Heart right ventricle (tissue), 16 donors: Measurements from ENCODE around the gene TENT5C. TPM values are rescaled to one million over a fixed set of nuclear protein-coding genes. Genes with fewer than 3 reads are reported as not detected.

ENCODE experiments used
- ATAC-seq, 8 donors: fragments of 200-7000 bp; cut with Tn5 transposase; one replicate each; pipeline ENCODE4 v1.9.1; 2020; ENCODE audit warnings: mild to moderate bottlenecking in 8 of 8, moderate library complexity in 8 of 8, moderate number of reproducible peaks in 1 of 8
- DNase-seq, 2 donors: peaks; one replicate each; pipeline ENCODE4 v3.0.0-alpha.2; 2020
- H3K27ac ChIP-seq, 10 donors: fragments of 200-600 bp; sonication (generic) in 2 of 10; one replicate each; pipeline versions ENCODE4 v1.5.0 to v1.8.0; 2020 to 2022; ENCODE audit warnings: mild to moderate bottlenecking in 3 of 10
- H3K27me3 ChIP-seq, 7 donors: fragments of 200-600 bp; one replicate each; pipeline ENCODE4 v1.8.0; 2021 to 2022; ENCODE audit warnings: mild to moderate bottlenecking in 2 of 7
- H3K36me3 ChIP-seq, 9 donors: fragments of 200-600 bp; sonication (generic) in 1 of 9; one replicate each; pipeline versions ENCODE4 v1.5.0 to v1.8.0; 2020 to 2022; ENCODE audit warnings: mild to moderate bottlenecking in 2 of 9
- H3K4me1 ChIP-seq, 9 donors: fragments of 200-600 bp; sonication (generic) in 1 of 9; one replicate each; pipeline versions ENCODE4 v1.5.0 to v1.8.0; 2020 to 2022; ENCODE audit warnings: mild to moderate bottlenecking in 4 of 9
- H3K4me3 ChIP-seq, 10 donors: fragments of 200-600 bp; sonication (generic) in 2 of 10; one replicate each; pipeline versions ENCODE4 v1.5.0 to v1.8.0; 2020 to 2022; ENCODE audit warnings: mild to moderate bottlenecking in 7 of 10, moderate library complexity in 2 of 10
- H3K9me3 ChIP-seq, 11 donors: fragments of 200-600 bp in 10 of 11; sonication (generic) in 2 of 11; one replicate each; pipeline versions ENCODE4 v1.5.0 to v1.8.0; 2013 to 2022; ENCODE audit warnings: mild to moderate bottlenecking in 2 of 11, control low read depth in 1 of 11, moderate library complexity in 1 of 11
- WGBS, 2 donors: extraction: QIAGEN DNeasy Blood & Tissue Kit; methylation state at CpG; one replicate each; pipeline ENCODE4 v1.1.7; 2013; ENCODE audit warnings: inconsistent platforms in 1 of 2; 5-methylcytosine and 5-hydroxymethylcytosine counted together
- intact Hi-C, 10 donors: fragments of 100-400 bp; cut with DNase I; formaldehyde crosslinking; loops; one replicate each; pipeline versions ENCODE4 v1.11.1 to v1.14.2; 2022
- polyA plus RNA-seq, 2 donors: library from polyadenylated mRNA; stranded (reverse); fragments of 200-250 nt; gene quantifications; one replicate each; pipeline ENCODE4 v1.2.3, GENCODE V29; 2013
- total RNA-seq, 10 donors: library from RNA; stranded (reverse); fragmentation: NEBNext Ultra II Directional in 3 of 10; extraction: Animal tissue kit (Norgen Biotek cat#: 25700) in 3 of 10; gene quantifications; one replicate each; pipeline versions ENCODE4 v1.2.1 to v1.2.4, GENCODE V29; 2021 to 2023
- TF ChIP-seq, protein P1 (sequence below), 9 donors: fragments of 200-600 bp; sonication (generic) in 2 of 9; IDR thresholded peaks; one replicate each; pipeline versions ENCODE4 v1.5.0 to v1.8.0; 2021 to 2022; ENCODE audit warnings: antibody characterized with exemption in 9 of 9, mild to moderate bottlenecking in 5 of 9, moderate library complexity in 1 of 9
- donor health status: Arrhythmogenic right ventricular cardiomyopathy.
- donor health status: ischemic (EF 13 %, LVEDD 7.1; RV severe dilation, severe dysfunction).
- donor health status: healthy with polysubstance abuse.
- donor health status: DM: no; HTN: yes; CAD: no.
- donor health status: DM: no; HTN: no; CAD: no.
- donor health status: ischemic (EF 25% LVEDD 6.9; RV normal size, moderate dysfunction).
- donor health status: ischemic (EF 25% LVEDD 5.7; RV mildly dilated, moderate dysfunction).
- donor health status: healthy.
- donor health status: DM: yes; HTN: yes; CAD: no.
- donor health status: Ischemic cardiomyopathy.
- donor health status: ischemic (EF 35%, LVEDD 5.7; RV mildly dilated, moderate dysfunction).
- donor health status: nonischemic (EF 11% LVEDD 7.7; RV severe dilation, severe dysfunction).
- donor health status: DM: yes; HTN: yes; CAD: no.
- donor health status: PGD.
- donor health status: ischemic (EF 29% LVEDD 5.4; RV normal size, mild dysfunction).
- donor health status: nonischemic (EF 23%, LVEDD 6.1; RV moderate dilation, normal function).

TENT5C gene
- total and polyA plus RNA-seq, 12 donors = 3.1 to 23.1 (median 10.2) TPM

- H3K27ac ChIP-seq = no peak overlapping the region
- intact Hi-C loops = no loop called here
- H3K4me1 ChIP-seq = peaks cover 0 to 19% (median 0%) of the 10 kb centered on the region in 9 donors
- no peaks in the 10 kb centered on the region for H3K36me3 ChIP-seq
- ATAC-seq = no peak
- H3K27me3 ChIP-seq = no peaks in the 10 kb centered on the region
- no peaks in the 10 kb centered on the region for H3K9me3 ChIP-seq
- H3K4me3 ChIP-seq = no peak overlapping the region
- DNase-seq = no peak
- TF ChIP-seq, protein P1, sequence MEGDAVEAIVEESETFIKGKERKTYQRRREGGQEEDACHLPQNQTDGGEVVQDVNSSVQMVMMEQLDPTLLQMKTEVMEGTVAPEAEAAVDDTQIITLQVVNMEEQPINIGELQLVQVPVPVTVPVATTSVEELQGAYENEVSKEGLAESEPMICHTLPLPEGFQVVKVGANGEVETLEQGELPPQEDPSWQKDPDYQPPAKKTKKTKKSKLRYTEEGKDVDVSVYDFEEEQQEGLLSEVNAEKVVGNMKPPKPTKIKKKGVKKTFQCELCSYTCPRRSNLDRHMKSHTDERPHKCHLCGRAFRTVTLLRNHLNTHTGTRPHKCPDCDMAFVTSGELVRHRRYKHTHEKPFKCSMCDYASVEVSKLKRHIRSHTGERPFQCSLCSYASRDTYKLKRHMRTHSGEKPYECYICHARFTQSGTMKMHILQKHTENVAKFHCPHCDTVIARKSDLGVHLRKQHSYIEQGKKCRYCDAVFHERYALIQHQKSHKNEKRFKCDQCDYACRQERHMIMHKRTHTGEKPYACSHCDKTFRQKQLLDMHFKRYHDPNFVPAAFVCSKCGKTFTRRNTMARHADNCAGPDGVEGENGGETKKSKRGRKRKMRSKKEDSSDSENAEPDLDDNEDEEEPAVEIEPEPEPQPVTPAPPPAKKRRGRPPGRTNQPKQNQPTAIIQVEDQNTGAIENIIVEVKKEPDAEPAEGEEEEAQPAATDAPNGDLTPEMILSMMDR (IDR thresholded peaks at IDR 0.05) = no peak
- 70 to 76% methylated on average over 6 of the region's 6 CpGs for WGBS, 2 donors
These were observed 26.6 kb downstream of the TENT5C start for GRCh38 chr1:117632269-117633067.

DNA sequence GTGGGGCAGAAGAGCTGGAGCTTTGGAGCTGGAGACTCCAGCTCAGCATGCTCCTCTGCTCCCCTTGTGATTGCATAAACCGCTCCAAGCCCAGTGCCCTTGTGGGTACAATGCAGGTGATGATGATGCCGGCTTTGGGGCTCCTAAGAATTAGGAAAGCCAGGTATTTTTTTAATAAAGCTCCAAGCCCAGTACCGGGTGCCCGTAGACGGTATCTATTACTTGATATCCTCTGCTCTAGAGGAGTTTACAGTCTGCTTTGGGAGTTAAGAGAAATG is 27.2 kb downstream of the TENT5C start:
- WGBS, 2 donors = 82 to 89% methylated on average over 5 of the region's 5 CpGs
- DNase-seq (no peak), ATAC-seq (no peak)
- Histone ChIP-seq H3K9me3 (no peaks in the 10 kb centered on the region), H3K27ac (no peak overlapping the region), H3K36me3 (no peaks in the 10 kb centered on the region), H3K27me3 (no peaks in the 10 kb centered on the region), H3K4me1 (peaks cover 0 to 19% (median 0%) of the 10 kb centered on the region in 9 donors), H3K4me3 (no peak overlapping the region)
- TF ChIP-seq, protein P1 (IDR thresholded peaks at IDR 0.05) = no peak
- intact Hi-C loops = no loop called here

GRCh38 chr1:117633423-117633822 is 27.6 kb downstream of the TENT5C start:
- DNase-seq = no peak
- H3K36me3 ChIP-seq = no peaks in the 10 kb centered on the region
- H3K4me1 ChIP-seq = peaks cover 0 to 19% (median 0%) of the 10 kb centered on the region in 9 donors
- no peaks in the 10 kb centered on the region for H3K9me3 ChIP-seq
- no peak overlapping the region for H3K4me3 ChIP-seq
- no peak for ATAC-seq
- 76 to 81% methylated on average over 7 of the region's 7 CpGs for WGBS, 2 donors
- intact Hi-C loops = no loop called here
- TF ChIP-seq, protein P1 (IDR thresholded peaks at IDR 0.05) = no peak
- H3K27me3 ChIP-seq = no peaks in the 10 kb centered on the region
- no peak overlapping the region for H3K27ac ChIP-seq

DNA sequence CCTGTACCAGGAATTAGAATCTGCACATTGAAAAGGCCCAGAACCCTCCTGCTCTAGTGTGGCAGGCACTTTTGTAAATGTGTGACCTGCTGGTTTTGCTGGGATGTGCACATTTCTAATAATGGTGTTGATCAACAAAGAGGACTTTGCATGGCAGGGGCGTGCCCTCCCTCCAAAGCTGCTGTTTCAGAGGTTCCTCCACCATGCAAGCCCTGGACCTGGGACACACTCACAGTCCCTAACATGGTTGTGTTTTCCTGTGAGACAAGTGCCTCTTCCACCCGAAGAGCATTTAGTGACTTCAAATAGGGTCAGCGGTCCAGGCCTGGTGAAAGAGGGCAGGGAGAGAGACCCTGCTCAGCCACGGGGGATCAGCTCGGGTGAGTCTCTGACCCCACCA is 28.1 kb downstream of the TENT5C start:
- Histone ChIP-seq H3K4me1 (peaks cover 0 to 19% (median 0%) of the 10 kb centered on the region in 9 donors), H3K27me3 (no peaks in the 10 kb centered on the region), H3K4me3 (no peak overlapping the region), H3K36me3 (no peaks in the 10 kb centered on the region), H3K9me3 (no peaks in the 10 kb centered on the region), H3K27ac (no peak overlapping the region)
- WGBS, 2 donors = 88 to 90% methylated on average over 5 of the region's 5 CpGs
- DNase-seq = no peak
- intact Hi-C loops = no loop called here
- ATAC-seq = no peak
- TF ChIP-seq, protein P1 (IDR thresholded peaks at IDR 0.05) = no peak
